HG03378 (cell line): ENCODE data around the gene CCSER1.
"Not testable (repeated sequence)": the region's sequence is repeated elsewhere in the genome, so short reads cannot be mapped to it uniquely, and the experiment has no call there.

Experiments used
- ATAC-seq: cut with Tn5 transposase; IDR thresholded peaks from one replicate; pipeline ENCODE4 v1.9.1; 2021; ENCODE audit warnings: mild to moderate bottlenecking, moderate library complexity; ENCODE audit not compliant: unreplicated experiment

Gene CCSER1

DNA sequence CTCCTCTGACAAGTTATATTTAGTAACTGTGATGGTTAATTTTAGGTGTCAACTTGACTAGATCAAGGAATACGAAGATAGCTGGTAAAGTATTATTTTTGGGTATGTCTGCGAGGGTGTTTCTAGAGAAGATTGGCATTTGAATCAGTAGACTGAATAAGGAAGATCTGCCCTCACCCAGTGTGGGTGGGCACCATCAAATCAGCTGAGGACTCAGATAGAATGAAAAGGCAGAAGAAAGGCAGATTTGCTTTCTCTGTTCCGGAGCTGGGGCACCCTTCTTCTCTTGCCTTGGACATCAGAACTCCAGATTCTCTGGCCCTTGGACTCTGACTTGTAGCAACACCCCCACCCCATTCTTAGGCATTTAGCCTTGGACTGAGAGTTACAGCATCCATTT, 981.6 kb downstream of the CCSER1 start:
- no peak for ATAC-seq

GRCh38 chr4:91111556-91111955, 984.4 kb downstream of the CCSER1 start:
- ATAC-seq, result no peak

GRCh38 chr4:91113130-91113706, 986.0 kb downstream of the CCSER1 start:
- ATAC-seq, result no peak

DNA sequence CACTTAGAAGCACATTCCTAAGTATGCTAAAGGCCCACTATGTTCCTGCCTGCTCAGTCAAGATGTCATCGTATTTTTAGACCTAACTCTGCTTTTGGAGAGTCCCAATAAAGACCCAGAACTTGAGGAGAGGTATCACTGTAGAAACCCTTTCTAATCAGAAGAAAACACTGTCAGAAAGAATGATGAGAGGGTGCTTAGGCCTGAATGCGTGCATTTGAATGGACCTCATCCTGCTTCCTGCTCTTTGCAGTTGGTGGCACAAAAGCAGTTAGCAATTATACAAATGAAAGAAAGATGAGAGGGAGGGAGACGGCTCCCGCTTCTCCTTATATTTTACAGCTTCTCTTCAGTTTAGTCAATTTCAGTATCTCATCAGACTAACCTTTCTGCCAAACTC, 987.2 kb downstream of the CCSER1 start:
- ATAC-seq, result no peak

DNA sequence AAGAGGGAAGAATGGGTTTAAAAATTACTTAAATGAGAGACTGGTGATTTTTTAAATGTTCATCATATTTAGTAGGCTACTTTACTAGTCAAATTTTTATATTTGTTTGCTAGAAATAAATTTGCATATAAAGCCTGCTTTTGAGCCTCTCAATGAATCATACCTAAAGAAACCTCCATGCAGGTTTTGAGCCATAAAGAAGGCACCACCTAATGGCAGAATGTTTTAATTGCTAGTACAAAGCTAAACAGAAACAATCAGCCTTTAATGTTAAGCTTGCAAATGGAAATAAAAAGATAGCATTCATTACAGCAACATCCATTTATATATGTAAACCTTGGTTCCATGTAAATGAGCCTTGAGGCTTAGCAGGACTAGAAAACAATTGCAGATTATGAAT, 989.7 kb downstream of the CCSER1 start:
- ATAC-seq, result no peak

DNA sequence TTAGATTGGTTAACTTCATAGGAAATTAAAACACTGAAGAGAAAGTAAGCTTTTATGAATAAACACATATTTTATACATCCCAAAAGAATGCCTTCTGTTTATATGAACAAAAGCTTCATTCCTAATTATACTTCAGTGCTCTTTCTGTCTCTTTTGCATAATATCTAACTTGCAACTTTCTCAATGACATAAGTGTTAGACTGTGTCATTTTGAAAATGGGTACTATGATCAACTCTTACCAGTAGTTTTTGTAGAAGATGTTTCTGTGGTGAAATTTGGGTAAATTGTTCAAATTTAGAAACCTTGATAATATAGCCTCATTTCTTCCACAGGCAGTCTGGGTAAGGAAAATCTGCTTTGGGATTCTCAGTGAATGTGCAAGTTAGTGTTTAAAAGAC, 991.4 kb downstream of the CCSER1 start:
- ATAC-seq, result peak; percentile 77

- no peak for ATAC-seq
Measured at GRCh38 chr4:91123742-91124141, 996.5 kb downstream of the CCSER1 start.

- no peak for ATAC-seq
Measured at GRCh38 chr4:91127192-91127591, 1000.0 kb downstream of the CCSER1 start.

- ATAC-seq, result no peak
Measured at GRCh38 chr4:91127831-91128230, 1000.6 kb downstream of the CCSER1 start.

- no peak for ATAC-seq
Measured at GRCh38 chr4:91128519-91128918, 1001.3 kb downstream of the CCSER1 start.

DNA sequence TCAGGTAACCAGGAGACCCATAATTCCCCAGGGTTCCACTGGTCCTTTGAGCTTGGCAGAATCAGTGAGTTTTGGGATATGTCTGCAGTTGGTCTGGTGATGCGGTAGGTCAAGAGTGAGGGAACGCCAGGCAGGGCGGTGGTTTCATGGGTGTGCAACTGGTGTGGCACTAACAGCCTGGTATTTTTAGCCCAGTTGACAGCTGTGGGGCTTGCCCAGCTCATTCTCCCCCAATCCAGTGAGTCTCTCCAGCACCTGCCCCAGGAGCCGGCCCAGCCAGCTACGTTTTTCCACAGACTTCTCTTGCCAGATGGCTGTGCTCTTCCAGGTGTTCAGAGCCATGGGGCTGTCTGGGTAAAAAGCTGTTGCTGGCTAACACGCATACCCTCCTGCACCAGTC, 1019.9 kb downstream of the CCSER1 start:
- ATAC-seq, result no peak

DNA sequence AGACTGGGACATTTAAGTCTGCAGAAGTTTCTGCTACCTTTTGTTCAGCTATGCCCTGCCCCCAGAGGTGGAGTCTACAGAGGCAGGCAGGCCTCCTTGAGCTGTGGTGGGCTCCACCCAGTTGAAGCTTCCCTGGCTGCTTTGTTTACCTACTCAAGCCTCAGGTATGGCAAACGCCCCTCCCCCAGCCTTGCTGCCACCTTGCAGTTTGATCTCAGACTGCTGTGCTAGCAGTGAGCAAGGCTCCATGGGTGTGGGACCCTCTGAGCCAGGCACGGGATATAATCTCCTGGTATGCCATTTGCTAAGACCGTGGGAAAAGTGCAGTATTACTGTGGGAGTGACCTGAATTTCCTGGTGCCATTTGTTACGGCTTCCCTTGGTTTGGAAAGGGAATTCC, 1026.8 kb downstream of the CCSER1 start:
- not testable (repeated sequence) for ATAC-seq

- not testable (repeated sequence) for ATAC-seq
Measured at GRCh38 chr4:91167864-91168653, 1040.9 kb downstream of the CCSER1 start.

- ATAC-seq, result no peak
Measured at GRCh38 chr4:91170768-91171167, 1043.6 kb downstream of the CCSER1 start.

DNA sequence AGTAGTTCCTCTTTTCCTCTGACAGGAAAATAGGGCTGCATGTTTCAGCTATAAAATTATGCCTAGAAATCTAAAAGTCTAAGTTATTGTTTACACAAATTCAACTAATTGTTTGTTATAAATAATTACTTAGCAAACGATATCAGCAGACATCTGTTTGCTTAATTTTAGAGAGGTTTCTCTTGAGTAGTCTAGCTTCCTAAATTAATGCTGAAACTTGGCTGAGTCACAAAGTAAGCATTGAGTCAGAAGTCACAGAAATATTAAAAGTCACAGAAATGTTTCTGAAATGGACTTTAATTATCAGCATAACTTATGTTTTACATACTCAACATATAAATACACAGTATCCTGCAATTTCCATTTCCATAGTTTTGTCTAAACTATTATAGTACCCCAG, 1044.0 kb downstream of the CCSER1 start:
- no peak for ATAC-seq

GRCh38 chr4:91185061-91185460, 1057.9 kb downstream of the CCSER1 start:
- ATAC-seq, result not testable (repeated sequence)

DNA sequence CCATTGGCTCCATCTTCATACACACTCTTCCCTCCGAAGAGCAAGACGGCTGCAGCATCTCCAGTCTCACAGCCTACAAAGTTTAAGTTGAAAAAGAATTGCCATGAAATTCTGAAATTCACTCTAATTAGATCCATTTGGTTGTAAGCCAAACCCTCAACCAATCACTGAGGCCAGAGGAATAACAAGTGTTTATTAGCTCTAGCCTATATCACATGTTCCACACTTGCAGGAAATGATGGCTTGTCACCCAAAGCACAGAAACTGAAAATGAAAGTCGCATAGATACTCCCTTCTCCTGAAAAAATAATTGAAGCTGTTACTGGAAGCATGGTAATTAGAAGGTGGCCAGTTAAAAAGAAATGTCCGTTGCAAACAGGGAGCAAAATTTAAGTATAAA, 1071.8 kb downstream of the CCSER1 start:
- ATAC-seq, result no peak

- ATAC-seq, result no peak
Measured at GRCh38 chr4:91207535-91207934, 1080.3 kb downstream of the CCSER1 start.

DNA sequence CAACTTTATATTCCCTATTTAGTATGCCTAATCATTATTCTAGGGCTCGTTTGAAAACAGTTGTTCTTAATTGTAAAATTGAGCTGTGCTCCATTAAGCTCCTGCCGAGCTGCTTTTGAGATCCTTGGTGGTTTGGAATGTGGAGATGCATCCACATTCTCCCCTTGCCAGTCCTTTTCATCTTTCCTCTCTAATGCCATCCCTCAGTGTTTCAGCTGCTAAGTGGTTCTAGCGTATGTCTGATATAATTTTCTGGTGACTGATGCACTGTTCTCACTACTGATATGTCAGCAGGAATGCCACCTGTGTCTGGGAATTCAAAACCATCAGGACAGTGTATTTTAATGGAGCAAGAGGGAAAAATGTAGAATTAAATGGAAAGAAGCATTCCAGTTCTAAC, 1085.0 kb downstream of the CCSER1 start:
- no peak for ATAC-seq

- ATAC-seq, result not testable (repeated sequence)
Measured at GRCh38 chr4:91217831-91218403, 1090.7 kb downstream of the CCSER1 start.

- ATAC-seq, result no peak
Measured at GRCh38 chr4:91220315-91220714, 1093.1 kb downstream of the CCSER1 start.

GRCh38 chr4:91222014-91222413, 1094.8 kb downstream of the CCSER1 start:
- ATAC-seq, result no peak
